ENCODE data around the gene DLG2.

Gene DLG2

DNA sequence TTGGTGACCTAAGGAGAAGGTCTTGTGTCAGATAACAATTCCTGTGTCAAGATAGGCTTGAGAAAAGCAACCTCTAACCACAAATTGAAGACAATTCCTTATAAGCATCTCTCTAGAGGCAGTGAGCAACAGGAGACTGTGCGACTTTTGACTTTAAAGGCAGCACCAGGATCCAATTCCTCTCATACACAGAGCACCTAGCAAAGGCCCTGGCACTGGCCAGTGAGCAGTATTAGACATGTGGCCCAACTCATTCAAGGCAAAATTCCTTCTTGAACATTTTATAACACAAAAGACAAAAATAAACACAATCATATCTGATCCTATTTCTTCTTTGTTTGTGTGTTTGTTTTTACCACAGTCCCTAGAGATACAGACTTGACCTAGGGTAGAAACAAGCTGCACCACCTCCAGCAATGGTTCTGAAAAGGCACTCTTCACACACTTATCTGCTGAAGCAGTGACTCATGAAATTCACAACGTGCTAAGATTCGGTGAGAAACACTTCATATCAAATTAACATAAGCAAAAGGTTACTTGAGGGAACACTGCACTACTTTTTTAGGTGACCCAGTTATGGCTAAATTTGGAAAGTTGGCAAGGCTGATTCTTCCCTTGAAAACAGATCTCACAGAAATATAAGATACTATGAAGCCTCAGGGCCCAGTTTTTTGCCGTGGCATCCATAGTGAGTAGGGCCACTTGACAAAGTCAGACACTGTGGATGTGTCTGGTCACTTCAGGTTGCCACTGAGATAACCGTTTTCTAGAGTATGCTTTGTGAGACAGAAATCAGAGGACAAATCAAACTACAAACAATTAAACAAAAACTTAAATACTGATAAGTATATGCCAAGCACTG is 1018.9 kb downstream of the DLG2 start:
- DNase-seq = no peak

DNA sequence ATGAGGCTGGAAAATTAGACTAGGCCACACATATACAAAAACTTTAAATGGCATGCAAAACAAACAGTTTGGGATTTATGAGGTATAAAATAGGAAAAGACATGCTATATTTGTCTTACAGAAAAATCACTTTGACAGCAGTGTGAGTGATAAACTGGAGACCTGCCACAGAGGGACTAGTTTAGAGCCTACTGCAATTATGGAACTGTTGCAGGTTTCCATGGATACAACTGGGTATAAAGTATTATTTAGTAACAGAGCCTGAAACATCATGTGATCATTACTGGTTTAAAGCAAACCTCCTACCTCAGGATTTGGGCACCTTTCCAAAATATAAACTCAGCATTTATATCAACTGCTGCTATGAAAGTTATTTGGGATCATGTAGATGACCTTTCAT is 1032.5 kb downstream of the DLG2 start:
- DNase-seq = no peak

DNA sequence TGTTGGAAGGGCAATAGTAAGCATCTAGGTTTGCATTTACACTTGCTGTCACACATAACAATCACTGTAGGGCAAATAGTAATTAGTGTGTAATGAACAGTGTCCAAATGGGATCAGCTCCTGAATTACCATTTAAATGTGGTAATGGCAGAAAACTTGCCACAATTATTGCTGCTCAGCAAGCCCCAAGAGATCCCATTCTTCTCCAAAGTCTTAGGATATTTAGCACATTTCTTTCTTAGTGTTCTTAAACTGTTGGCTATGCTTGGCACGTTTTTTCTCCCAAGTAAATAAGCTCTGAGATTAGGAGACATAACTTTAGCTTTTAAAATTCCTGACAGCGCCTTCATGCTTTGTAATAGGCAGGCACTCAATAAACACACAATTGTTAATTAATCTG is 1037.0 kb downstream of the DLG2 start:
- no peak for DNase-seq

GRCh38 chr11:84588131-84588829 is 1038.9 kb downstream of the DLG2 start:
- no peak for DNase-seq

GRCh38 chr11:84583106-84583505 is 1044.0 kb downstream of the DLG2 start:
- no peak for DNase-seq

DNA sequence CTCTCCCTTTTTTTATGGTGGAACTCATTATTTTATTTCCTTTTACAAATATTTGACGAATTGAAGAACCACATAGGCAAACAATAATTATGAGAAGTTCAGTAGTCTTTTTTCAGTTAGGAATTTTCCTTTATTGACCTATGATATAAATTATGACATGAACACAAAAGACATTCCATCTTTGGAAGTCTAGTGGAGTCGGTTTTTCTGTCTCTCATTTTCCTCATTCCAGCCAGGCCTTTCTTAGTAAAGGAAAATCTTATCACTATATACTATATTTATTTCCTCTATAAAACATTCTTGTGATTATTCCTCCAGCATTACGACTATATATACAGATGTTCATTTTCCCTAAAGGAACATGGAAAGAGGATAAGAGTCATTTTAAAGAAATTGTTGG is 1046.1 kb downstream of the DLG2 start:
- DNase-seq = no peak

DNA sequence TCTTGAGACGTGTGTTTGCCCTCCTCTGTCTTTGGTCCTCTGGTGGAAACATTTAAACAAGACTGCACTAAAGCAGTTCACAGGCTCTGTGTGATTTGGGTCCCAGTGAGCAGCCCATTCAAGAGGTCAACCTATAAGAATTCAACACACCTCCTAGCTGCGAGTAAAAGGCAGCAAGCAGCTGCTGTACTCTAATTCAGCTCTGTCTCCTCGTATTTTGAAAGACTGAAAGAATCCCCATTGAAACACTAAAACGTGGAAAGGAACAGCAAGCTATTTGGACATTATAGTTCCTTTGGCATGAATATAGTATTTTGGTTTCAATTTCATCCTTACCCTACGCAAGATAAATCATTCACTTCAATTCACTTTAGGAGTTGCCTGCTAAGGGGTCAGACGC is 1046.7 kb downstream of the DLG2 start:
- DNase-seq = no peak

DNA sequence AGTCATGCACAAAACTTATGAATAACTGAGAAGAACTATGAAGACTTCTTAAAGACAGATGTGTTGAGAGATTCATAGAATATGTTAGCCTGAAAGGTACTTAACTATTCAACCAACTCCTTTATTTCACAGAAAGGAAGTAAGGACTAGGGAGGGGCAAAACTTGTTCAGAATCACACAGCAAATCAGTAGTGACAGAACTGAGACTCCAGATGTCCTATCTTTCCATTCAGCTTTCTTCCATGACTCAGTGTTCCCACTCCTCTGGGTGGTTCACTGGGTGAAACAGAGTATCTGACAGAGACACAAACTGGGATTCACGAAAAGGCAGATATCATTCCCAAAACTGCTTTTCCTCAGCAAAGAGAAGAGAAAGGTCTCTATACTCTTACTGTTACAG is 1053.3 kb downstream of the DLG2 start:
- no peak for DNase-seq

DNA sequence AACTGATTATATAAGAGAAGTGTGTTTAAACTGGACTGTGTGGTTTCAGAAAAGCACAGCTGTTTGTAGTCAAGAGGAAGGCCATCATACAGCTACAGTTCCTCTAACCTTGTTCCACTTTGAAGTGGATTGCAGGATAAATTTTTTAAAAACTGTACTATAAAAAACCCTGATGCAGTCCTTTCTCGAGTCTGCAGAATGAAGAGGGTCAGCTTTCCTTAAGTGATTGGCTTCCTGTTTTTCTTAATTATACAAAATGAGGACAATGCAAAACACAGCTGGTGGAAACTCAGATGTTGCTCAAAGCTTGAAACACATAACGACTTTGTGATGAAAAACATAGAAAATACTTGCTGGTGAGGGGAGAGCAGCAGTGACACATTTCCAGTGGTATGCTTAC is 1060.5 kb downstream of the DLG2 start:
- no peak for DNase-seq

GRCh38 chr11:84564867-84565184 is 1062.3 kb downstream of the DLG2 start:
- DNase-seq = no peak

- DNase-seq = no peak
Measured at GRCh38 chr11:84564180-84564866, 1062.8 kb downstream of the DLG2 start.

DNA sequence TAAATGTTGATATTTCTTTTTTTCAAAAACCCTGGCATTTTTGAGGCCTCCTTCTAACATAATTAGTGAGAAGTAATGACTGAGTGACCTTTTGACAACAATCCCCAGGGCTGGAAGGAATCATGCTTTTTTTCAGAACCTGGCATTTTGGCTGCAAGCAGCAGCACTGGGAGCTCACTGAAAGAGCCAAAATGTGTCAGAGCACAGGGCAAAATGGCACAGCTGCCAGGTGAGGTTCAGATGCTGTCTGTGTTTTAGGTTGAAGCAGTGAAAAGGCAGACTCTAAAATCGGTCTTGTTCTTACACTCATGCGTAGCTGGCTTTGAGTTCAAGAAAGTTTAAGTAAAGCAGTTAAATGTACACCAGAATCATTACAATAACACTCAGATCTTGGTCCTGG is 1063.8 kb downstream of the DLG2 start:
- no peak for DNase-seq

GRCh38 chr11:84560206-84560605 is 1066.9 kb downstream of the DLG2 start:
- DNase-seq = no peak

DNA sequence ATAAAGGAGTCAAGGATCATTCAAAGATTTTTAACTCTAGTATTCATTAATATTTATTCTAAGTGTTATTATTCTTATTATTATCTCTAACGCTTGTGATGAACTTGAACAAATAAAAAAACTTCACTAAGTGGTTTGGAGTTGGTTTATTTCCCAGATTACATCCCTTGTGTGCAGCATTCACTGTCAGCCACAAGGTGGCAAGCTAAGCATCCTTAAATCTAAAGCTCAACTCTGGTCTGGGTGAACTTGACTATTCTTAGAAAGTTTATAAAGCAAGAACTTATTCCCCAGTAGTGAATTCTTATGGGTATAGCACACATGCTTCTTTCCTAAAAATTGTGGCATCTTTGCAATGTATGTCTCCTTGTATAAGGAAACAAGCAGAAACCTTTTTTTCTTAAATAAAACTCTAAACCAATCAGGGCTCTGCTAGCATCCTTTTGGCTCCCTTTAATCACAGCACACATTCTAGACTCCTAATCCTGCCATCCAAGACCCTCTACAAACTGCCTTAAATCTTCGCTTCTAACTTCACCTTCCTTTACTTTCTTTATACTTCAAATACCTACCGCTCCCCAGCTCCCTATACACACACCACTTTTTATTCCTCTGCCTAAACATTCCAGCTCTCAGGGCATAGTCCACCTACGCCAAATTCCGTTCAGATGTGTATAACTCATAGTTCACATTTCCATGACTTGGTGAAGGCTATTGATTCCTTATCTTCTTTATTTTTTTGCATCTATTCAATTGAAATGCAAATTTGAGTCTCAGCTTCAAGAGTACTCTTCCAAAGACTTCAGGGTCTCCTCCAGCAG is 1068.8 kb downstream of the DLG2 start:
- no peak for DNase-seq

- no peak for DNase-seq
Measured at GRCh38 chr11:84552791-84553190, 1074.4 kb downstream of the DLG2 start.

DNA sequence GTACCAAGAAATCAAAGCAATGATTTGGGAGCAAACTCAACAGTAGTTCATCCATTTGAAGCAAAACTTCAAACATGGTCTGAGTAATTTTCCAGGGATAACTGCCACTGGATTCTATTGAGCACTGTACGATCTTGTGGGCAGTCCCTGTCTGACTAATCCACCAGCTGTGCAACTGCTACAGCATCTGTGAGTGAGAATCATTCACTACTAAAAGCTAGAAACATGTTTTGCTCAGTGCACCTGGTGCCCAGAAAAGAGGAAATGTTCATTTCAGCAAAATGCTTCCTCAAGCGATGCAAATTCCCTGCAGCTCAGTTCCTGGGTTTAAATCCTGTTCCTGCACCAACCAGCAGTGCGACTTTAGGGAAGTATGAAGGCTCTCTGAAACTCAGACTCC is 1077.9 kb downstream of the DLG2 start:
- no peak for DNase-seq

DNA sequence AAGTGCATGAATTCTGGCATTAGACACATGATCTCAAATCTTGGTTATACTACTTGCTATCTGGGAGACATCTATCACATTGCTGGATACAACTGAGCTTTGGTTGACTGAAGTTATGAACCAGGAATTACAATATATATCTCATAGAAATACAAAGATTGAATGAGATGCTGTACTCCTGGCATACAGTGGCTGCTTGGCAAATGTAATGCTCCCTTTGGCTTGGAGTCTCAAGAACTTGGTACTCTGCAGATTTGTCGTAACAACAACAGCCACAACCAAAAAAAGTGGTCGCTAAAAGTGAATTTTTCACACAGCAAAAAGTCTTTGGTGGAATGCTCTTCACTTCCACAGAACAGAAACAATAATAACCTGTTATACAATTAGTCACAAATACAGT is 1082.6 kb downstream of the DLG2 start:
- DNase-seq = no peak

DNA sequence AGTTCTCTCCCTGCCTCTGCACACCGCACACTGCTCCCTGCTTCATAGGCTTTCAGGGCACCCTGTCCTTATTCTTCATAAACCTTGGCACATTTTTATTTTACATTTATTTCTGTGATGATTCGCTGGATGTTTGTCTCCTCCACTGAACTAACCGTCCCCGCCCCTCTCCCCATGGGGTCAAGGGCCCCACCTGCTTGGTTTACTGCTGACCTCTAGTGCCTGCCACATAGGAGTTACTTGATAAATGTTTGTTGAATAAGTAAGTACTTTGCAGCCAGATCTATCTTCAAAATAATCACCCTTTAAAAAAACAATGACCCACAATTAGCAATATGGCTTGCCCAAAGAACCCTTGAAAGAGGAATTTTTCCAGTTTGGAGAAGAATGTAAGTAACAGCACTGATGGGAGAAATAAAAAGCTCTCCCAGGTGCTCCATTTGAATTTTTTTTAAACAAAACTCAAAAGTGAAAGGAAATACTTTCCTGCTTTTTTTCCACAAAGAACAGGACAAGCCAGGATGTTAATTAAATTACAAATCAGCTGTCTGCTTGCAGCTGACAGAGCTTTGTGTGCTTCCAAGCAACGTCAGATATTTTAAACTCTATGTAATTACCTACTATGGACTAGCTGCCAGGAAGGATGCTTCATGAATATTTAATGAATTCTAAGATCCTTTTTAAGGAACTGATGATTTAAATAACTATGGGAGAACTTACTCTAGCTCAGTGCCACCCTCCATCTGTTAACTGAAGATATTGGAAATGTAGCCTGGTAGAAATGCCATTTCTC is 1083.6 kb downstream of the DLG2 start:
- no peak for DNase-seq

- no peak for DNase-seq
Measured at GRCh38 chr11:84541731-84542340, 1085.3 kb downstream of the DLG2 start.

DNA sequence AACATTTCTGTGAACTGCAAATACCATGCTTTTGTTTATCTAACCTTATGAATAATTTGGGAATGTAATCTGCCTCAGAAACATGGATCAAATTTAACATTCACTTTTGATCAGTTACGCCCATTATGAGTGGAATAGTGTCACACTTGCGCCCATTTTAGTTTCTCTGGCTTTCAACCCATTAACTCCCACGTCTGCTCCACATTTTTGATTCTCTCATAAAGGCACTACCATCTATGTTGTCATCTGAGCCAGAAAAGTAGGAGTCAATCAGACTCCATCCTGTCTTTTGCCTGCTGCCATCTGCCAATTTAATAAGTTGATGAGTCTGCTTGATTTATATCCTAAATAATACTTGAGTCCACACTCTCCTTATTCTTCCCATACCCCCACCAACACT is 1090.7 kb downstream of the DLG2 start:
- DNase-seq = no peak

- DNase-seq = no peak
Measured at GRCh38 chr11:84532364-84532763, 1094.8 kb downstream of the DLG2 start.

GRCh38 chr11:84526250-84526649 is 1100.9 kb downstream of the DLG2 start:
- DNase-seq = no peak
